ENCODE data around the gene APOBEC3G. TPM values are rescaled to one million over a fixed set of nuclear protein-coding genes. Genes with fewer than 3 reads are reported as not detected.

APOBEC3G gene
- total RNA-seq, 5 donors from 2014 or later (not counting 1 experiment from before 2014, with no cell fraction given), result 29.7 to 71.3 (median 62.7) TPM

DNA sequence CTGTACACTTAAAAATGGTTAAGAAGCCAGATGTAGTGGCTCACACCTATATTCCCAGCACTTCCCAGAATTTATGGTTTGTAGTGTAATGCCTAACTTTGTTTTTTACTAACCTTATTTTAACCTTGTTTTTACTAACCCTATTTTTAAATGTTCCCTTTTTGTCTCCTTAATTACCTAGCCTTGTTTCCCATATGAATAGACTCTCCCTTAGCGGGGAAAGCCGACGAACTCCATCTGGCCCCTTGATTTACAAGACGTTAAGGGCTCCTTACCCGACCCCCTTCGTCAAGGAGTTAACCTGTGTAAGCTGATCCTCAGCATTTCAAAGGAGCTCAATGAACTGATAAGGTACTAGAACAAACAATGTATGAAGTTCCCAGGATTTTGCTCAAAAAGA lies 37.0 kb downstream of the APOBEC3G start:
- CTCF ChIA-PET, result interaction anchor here in 1 of 2 donors (0.6 to 1.2 kb wide), 5 partner anchors 21 to 291 kb away, joined by 3 to 6 read pairs (median 3); no protein-coding TSS in a partner anchor
- POLR2A ChIA-PET, result interaction anchor here in 1 of 2 donors (0.6 kb wide), 1 partner anchor 22 kb away, joined by 9 read pairs; no protein-coding TSS in a partner anchor
- Histone ChIP-seq H3K9me3 (no peaks in the 10 kb centered on the region), H3K4me1 (ENCODE audit: control insufficient read depth in 1 of 2, extremely low read depth in 1 of 2, insufficient read depth in 2 of 2, low read length in 2 of 2) (peaks cover 0 to 32% of the 10 kb centered on the region in 2 experiments), H3K4me3 (ENCODE audit: control insufficient read depth in 1 of 2, extremely low read depth in 1 of 2, low read length in 1 of 2) (no peak overlapping the region), H3K27me3 (replicated peaks in 1 of 2; ENCODE audit: control insufficient read depth in 2 of 2, extremely low read depth in 1 of 2, insufficient read depth in 2 of 2, low read length in 1 of 2) (no peaks in the 10 kb centered on the region), H3K27ac (ENCODE audit: low read length) (no peak overlapping the region), H3K36me3 (ENCODE audit: control insufficient read depth in 2 of 2, extremely low read depth in 1 of 2, insufficient read depth in 1 of 2, low read length in 1 of 2) (no peaks in the 10 kb centered on the region)
- H3K4me3 Mint-ChIP-seq, result no peak overlapping the region
- H3K27me3 Mint-ChIP-seq, result no peaks in the 10 kb centered on the region
- no peak overlapping the region for H3K27ac Mint-ChIP-seq
- H3K36me3 Mint-ChIP-seq, result no peaks in the 10 kb centered on the region
- WGBS (ENCODE audit: insufficient coverage), result 88% methylated on average over 6 of the region's 6 CpGs
- ATAC-seq (replicated peaks in 1 of 4) (no peak), DNase-seq (no peak)
- peaks cover 12 to 41% (median 25%) of the 10 kb centered on the region in 3 donors for H3K4me1 Mint-ChIP-seq
- H3K9me3 Mint-ChIP-seq, result no peaks in the 10 kb centered on the region

DNA sequence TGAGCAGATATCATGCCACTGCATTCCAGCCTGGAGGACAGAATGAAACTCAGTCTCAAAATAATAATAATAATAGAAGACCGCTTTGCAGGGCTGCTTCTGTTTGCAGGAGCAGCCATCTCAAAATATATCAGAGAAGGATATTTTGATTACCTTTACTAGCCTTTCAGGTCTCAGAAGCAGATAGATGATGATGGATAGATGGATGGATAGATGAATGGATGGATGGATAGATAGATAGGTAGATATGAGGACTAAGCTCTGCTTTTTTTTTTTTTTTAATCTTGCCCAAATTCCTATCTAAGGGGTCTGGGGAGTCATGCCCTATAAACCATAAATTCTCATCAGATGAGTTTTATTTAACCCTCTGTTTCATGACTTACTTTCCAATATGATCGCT lies 38.5 kb downstream of the APOBEC3G start:
- POLR2A ChIA-PET, result interaction anchor here (0.5 to 0.6 kb wide), 2 partner anchors 72 to 294 kb away, joined by 3 to 5 read pairs; no protein-coding TSS in a partner anchor
- H3K9me3 ChIP-seq, result no peaks in the 10 kb centered on the region
- H3K4me1 ChIP-seq (ENCODE audit: control insufficient read depth in 1 of 2, extremely low read depth in 1 of 2, insufficient read depth in 2 of 2, low read length in 2 of 2), result peaks cover 0 to 32% of the 10 kb centered on the region in 2 experiments
- H3K36me3 Mint-ChIP-seq, result no peaks in the 10 kb centered on the region
- no peaks in the 10 kb centered on the region for H3K27me3 ChIP-seq (replicated peaks in 1 of 2; ENCODE audit: control insufficient read depth in 2 of 2, extremely low read depth in 1 of 2, insufficient read depth in 2 of 2, low read length in 1 of 2)
- H3K9me3 Mint-ChIP-seq, result no peaks in the 10 kb centered on the region
- no CpG with 5 or more reads among the region's 2 CpGs for WGBS (ENCODE audit: insufficient coverage)
- H3K4me3 ChIP-seq (ENCODE audit: control insufficient read depth in 1 of 2, extremely low read depth in 1 of 2, low read length in 1 of 2), result no peak overlapping the region
- H3K4me1 Mint-ChIP-seq, result peaks cover 12 to 41% (median 25%) of the 10 kb centered on the region in 3 donors
- no peak overlapping the region for H3K4me3 Mint-ChIP-seq
- no peak overlapping the region for H3K27ac ChIP-seq (ENCODE audit: low read length)
- DNase-seq (no peak), ATAC-seq (replicated peaks in 1 of 4) (no peak)
- CTCF ChIA-PET, result interaction anchor here (0.6 kb wide), 4 partner anchors 21 to 204 kb away, joined by 3 to 6 read pairs (median 4); no protein-coding TSS in a partner anchor
- no peaks in the 10 kb centered on the region for H3K27me3 Mint-ChIP-seq
- peak overlapping the region in 1 of 2 donors; percentile 80 for H3K27ac Mint-ChIP-seq
- no peaks in the 10 kb centered on the region for H3K36me3 ChIP-seq (ENCODE audit: control insufficient read depth in 2 of 2, extremely low read depth in 1 of 2, insufficient read depth in 1 of 2, low read length in 1 of 2)

DNA sequence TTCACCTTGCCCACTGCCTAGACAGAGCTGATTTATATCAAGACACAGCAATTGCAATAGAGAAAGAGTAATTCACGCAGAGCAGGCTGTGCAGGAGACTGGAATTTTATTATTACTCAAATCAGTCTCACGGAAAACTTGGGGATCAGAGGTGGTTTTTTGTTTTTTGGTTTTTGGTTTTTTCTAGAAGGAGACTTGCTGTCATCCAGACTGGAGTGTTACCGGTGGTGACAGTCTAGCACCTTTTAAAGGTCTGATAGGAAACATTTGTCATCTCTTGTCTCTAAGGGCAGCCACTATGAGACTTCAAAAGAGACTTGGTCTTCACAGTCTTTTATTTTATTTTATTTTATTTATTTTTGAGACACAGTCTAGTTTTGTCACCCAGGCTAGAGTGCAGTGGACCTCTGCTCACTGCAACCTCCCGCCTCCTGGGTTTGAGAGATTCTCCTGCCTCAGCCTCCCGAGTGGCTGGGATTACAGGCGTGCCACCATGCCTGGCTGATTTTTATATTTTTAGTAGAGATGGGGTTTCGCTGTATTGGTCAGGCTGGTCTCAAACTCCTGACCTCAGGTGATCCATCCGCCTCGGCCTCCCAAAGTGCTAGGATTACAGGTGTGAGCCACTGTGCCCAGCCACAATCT lies 39.0 kb downstream of the APOBEC3G start:
- peaks cover 0 to 32% of the 10 kb centered on the region in 2 experiments for H3K4me1 ChIP-seq (ENCODE audit: control insufficient read depth in 1 of 2, extremely low read depth in 1 of 2, insufficient read depth in 2 of 2, low read length in 2 of 2)
- H3K27ac ChIP-seq (ENCODE audit: low read length), result peak overlapping the region; percentile 91
- H3K27me3 Mint-ChIP-seq, result no peaks in the 10 kb centered on the region
- no peaks in the 10 kb centered on the region for H3K36me3 ChIP-seq (ENCODE audit: control insufficient read depth in 2 of 2, extremely low read depth in 1 of 2, insufficient read depth in 1 of 2, low read length in 1 of 2)
- H3K4me3 Mint-ChIP-seq, result no peak overlapping the region
- CTCF ChIA-PET, result interaction anchor here in 1 of 2 donors (0.6 kb wide), 1 partner anchor 21 kb away, joined by 3 read pairs; no protein-coding TSS in a partner anchor
- no peak overlapping the region for H3K4me3 ChIP-seq (ENCODE audit: control insufficient read depth in 1 of 2, extremely low read depth in 1 of 2, low read length in 1 of 2)
- POLR2A ChIA-PET, result interaction anchor here in 1 of 2 donors (0.5 kb wide), 1 partner anchor 73 kb away, joined by 5 read pairs; no protein-coding TSS in a partner anchor
- DNase-seq (peak in 1 of 35 experiments; percentile 68), ATAC-seq (replicated peaks in 1 of 4) (peak in 2 of 4 experiments; percentile 41 to 50)
- H3K27me3 ChIP-seq (replicated peaks in 1 of 2; ENCODE audit: control insufficient read depth in 2 of 2, extremely low read depth in 1 of 2, insufficient read depth in 2 of 2, low read length in 1 of 2), result no peaks in the 10 kb centered on the region
- no peaks in the 10 kb centered on the region for H3K9me3 ChIP-seq
- H3K9me3 Mint-ChIP-seq, result no peaks in the 10 kb centered on the region
- H3K27ac Mint-ChIP-seq, result peak overlapping the region; percentile 73 to 87
- WGBS (ENCODE audit: insufficient coverage), result 76% methylated on average over 3 of the region's 9 CpGs
- peaks cover 14 to 38% (median 25%) of the 10 kb centered on the region in 3 donors for H3K4me1 Mint-ChIP-seq
- H3K36me3 Mint-ChIP-seq, result no peaks in the 10 kb centered on the region

DNA sequence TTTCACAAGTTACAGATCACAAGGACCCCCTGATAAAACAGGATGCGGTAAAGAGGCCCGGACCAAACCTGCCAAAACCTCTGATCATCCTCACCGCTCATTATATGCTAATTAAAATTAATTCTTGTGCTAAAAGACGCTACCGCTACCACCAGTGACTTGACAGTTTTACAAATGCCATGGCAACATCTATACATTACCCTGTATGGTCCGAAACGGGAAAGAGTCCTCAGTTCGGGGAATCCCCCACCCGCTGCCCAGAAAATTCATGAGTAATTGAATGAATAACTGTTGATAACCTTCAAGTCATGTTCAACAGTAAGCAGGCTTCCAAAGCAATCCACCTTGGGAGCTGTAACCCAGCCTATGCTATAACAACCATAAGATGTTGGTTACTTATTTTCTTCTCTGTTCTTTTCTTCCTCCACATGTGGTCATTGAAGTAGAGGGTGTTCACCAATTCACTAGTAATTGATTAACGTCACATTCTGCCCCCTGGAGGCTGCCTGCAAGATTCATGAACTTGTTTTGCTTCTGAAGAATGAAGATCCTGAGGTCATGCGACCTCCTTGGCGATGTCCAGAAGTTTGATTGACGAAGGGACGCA lies 40.6 kb downstream of the APOBEC3G start:
- no peaks in the 10 kb centered on the region for H3K36me3 ChIP-seq (ENCODE audit: control insufficient read depth in 2 of 2, extremely low read depth in 1 of 2, insufficient read depth in 1 of 2, low read length in 1 of 2)
- Mint-ChIP-seq H3K9me3 (no peaks in the 10 kb centered on the region), H3K4me1 (peaks cover 18 to 44% (median 28%) of the 10 kb centered on the region in 3 donors), H3K36me3 (no peaks in the 10 kb centered on the region), H3K27me3 (no peaks in the 10 kb centered on the region), H3K27ac (peak overlapping the region; percentile 84 to 87), H3K4me3 (peak overlapping the region; percentile 50 to 62 (median 53))
- DNase-seq (peak; percentile 24 to 84 (median 64)), ATAC-seq (replicated peaks in 1 of 4) (peak; percentile 59 to 66 (median 62))
- CTCF ChIA-PET, result interaction anchor here in 1 of 2 donors (0.5 to 2.0 kb wide), 4 partner anchors 23 to 1097 kb away, joined by 3 to 5 read pairs (median 3); no protein-coding TSS in a partner anchor
- POLR2A ChIA-PET, result no interaction called here
- WGBS (ENCODE audit: insufficient coverage), result 8% methylated on average over 2 of the region's 14 CpGs
- H3K9me3 ChIP-seq, result no peaks in the 10 kb centered on the region
- H3K4me3 ChIP-seq (ENCODE audit: control insufficient read depth in 1 of 2, extremely low read depth in 1 of 2, low read length in 1 of 2), result peak overlapping the region in 1 of 2 donors; percentile 7
- H3K27ac ChIP-seq (ENCODE audit: low read length), result peak overlapping the region; percentile 91
- no peaks in the 10 kb centered on the region for H3K27me3 ChIP-seq (replicated peaks in 1 of 2; ENCODE audit: control insufficient read depth in 2 of 2, extremely low read depth in 1 of 2, insufficient read depth in 2 of 2, low read length in 1 of 2)
- H3K4me1 ChIP-seq (ENCODE audit: control insufficient read depth in 1 of 2, extremely low read depth in 1 of 2, insufficient read depth in 2 of 2, low read length in 2 of 2), result peaks cover 2 to 37% of the 10 kb centered on the region in 2 experiments

DNA sequence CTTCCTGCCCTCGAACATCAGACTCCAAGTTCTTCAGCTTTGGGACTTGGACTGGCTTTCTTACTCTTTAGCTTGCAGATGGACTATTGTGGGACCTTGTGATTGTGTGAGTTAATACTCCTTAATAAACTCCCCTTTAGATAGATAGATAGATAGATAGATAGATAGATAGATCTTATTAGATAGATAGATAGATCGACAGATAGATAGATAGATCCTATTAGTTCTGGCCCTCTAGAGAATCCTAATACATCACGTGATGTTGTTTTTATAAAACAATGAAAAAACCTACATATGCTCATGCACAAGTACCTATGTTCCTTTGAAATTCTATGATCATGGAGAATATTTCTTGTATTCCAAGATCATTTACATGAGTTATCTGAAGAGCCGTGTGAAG lies 43.9 kb downstream of the APOBEC3G start:
- Mint-ChIP-seq H3K4me1 (peaks cover 18 to 34% (median 23%) of the 10 kb centered on the region in 3 donors), H3K9me3 (no peaks in the 10 kb centered on the region), H3K4me3 (no peak overlapping the region), H3K27me3 (no peaks in the 10 kb centered on the region), H3K36me3 (no peaks in the 10 kb centered on the region), H3K27ac (no peak overlapping the region)
- DNase-seq, result no peak
- WGBS (ENCODE audit: insufficient coverage), result 100% methylated on average over 1 of the region's 4 CpGs
- POLR2A ChIA-PET, result no interaction called here
- no peaks in the 10 kb centered on the region for H3K9me3 ChIP-seq
- H3K4me3 ChIP-seq (ENCODE audit: control insufficient read depth in 1 of 2, extremely low read depth in 1 of 2, low read length in 1 of 2), result no peak overlapping the region
- H3K27ac ChIP-seq (ENCODE audit: low read length), result no peak overlapping the region
- H3K36me3 ChIP-seq (ENCODE audit: control insufficient read depth in 2 of 2, extremely low read depth in 1 of 2, insufficient read depth in 1 of 2, low read length in 1 of 2), result no peaks in the 10 kb centered on the region
- ATAC-seq (replicated peaks in 1 of 4), result no peak
- peaks cover 2 to 34% of the 10 kb centered on the region in 2 experiments for H3K4me1 ChIP-seq (ENCODE audit: control insufficient read depth in 1 of 2, extremely low read depth in 1 of 2, insufficient read depth in 2 of 2, low read length in 2 of 2)
- H3K27me3 ChIP-seq (replicated peaks in 1 of 2; ENCODE audit: control insufficient read depth in 2 of 2, extremely low read depth in 1 of 2, insufficient read depth in 2 of 2, low read length in 1 of 2), result no peaks in the 10 kb centered on the region
- CTCF ChIA-PET, result no interaction called here

DNA sequence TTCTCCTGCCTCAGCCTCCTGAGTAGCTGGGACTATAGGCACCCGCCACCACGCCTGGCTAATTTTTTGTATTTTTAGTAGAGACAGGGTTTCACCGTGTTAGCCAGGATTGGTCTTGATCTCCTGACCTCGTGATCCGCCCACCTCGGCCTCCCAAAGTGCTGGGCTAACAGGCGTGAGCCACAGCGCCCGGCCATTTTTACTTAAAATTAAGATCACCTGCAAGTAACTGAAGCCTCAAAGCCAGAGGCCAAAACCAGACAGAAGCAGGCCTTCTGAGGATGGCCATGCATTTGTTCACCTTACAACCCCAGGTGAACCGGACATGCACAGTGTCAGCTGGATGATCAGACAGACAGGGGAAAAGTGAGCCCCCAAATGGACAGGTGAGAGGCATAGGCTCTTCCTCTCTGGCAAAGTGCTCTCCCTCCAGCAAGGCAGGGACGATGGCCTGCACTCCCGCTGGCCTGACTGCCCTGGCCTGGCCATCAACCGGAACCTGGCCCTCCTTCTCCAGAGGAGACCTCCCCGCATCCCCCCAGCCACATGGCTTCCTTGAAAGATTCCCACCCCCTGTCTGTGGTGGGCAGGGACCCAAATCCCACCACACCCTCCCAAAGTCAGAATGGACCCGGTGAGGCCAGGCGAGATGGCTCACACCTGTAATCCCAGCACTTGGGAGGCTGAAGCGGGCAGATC lies 45.8 kb downstream of the APOBEC3G start:
- peaks cover 8 to 17% (median 9%) of the 10 kb centered on the region in 3 donors for H3K4me1 Mint-ChIP-seq
- Histone ChIP-seq H3K9me3 (no peaks in the 10 kb centered on the region), H3K27me3 (replicated peaks in 1 of 2; ENCODE audit: control insufficient read depth in 2 of 2, extremely low read depth in 1 of 2, insufficient read depth in 2 of 2, low read length in 1 of 2) (no peaks in the 10 kb centered on the region), H3K4me1 (ENCODE audit: control insufficient read depth in 1 of 2, extremely low read depth in 1 of 2, insufficient read depth in 2 of 2, low read length in 2 of 2) (peaks cover 2 to 16% of the 10 kb centered on the region in 2 experiments), H3K27ac (ENCODE audit: low read length) (no peak overlapping the region), H3K36me3 (ENCODE audit: control insufficient read depth in 2 of 2, extremely low read depth in 1 of 2, insufficient read depth in 1 of 2, low read length in 1 of 2) (no peaks in the 10 kb centered on the region), H3K4me3 (ENCODE audit: control insufficient read depth in 1 of 2, extremely low read depth in 1 of 2, low read length in 1 of 2) (no peak overlapping the region)
- ChIA-PET CTCF (interaction anchor here (0.5 to 1.5 kb wide), 2 partner anchors 15 to 28 kb away, joined by 3 to 4 read pairs; no protein-coding TSS in a partner anchor), POLR2A (interaction anchor here in 1 of 2 donors (0.7 kb wide), 1 partner anchor 909 kb away, joined by 8 read pairs; no protein-coding TSS in a partner anchor)
- WGBS (ENCODE audit: insufficient coverage), result 97% methylated on average over 13 of the region's 17 CpGs
- ATAC-seq (replicated peaks in 1 of 4) (no peak), DNase-seq (no peak)
- no peak overlapping the region for H3K27ac Mint-ChIP-seq
- H3K27me3 Mint-ChIP-seq, result no peaks in the 10 kb centered on the region
- H3K4me3 Mint-ChIP-seq, result no peak overlapping the region
- no peaks in the 10 kb centered on the region for H3K9me3 Mint-ChIP-seq
- no peaks in the 10 kb centered on the region for H3K36me3 Mint-ChIP-seq

Data from T-cell (primary cell).